Testis (tissue), 3 donors: ENCODE data around the gene ATP6V1G2. TPM values are rescaled to one million over a fixed set of nuclear protein-coding genes. Genes with fewer than 3 reads are reported as not detected.

Experiments
- DNase-seq: peaks from one replicate; pipeline ENCODE4 v3.0.0-alpha.2; 2019
- H3K27ac ChIP-seq, 2 donors: fragments of 200-600 bp; sonication (generic); one replicate each; pipeline ENCODE4 v1.5.1; 2019
- H3K27me3 ChIP-seq: fragments of 200-600 bp; sonication (generic); one replicate; pipeline ENCODE4 v1.5.1; 2019
- H3K36me3 ChIP-seq: fragments of 200-600 bp; sonication (generic); one replicate; pipeline ENCODE4 v1.5.1; 2017; ENCODE audit warnings: low read depth; ENCODE audit errors: missing control alignments
- H3K4me1 ChIP-seq: fragments of 200-600 bp; sonication (generic); one replicate; pipeline ENCODE4 v1.5.1; 2019
- H3K4me3 ChIP-seq, 2 donors: fragments of 200-600 bp; sonication (generic); one replicate each; pipeline ENCODE4 v1.5.1; 2017 to 2019
- H3K9me3 ChIP-seq: fragments of 200-600 bp; sonication (generic); one replicate; pipeline ENCODE4 v1.5.1; 2017
- CTCF ChIP-seq, 3 experiments: fragments of 450-650 bp in 2 of 3; fragments of 200-600 bp in 1 of 3; sonication (generic) in 1 of 3; IDR thresholded peaks; one replicate each; pipeline ENCODE4 v1.5.1; 2016 to 2019; ENCODE audit warnings: antibody characterized with exemption in 3 of 3, mild to moderate bottlenecking in 2 of 3, moderate library complexity in 1 of 3
- POLR2A ChIP-seq: fragments of 450-650 bp; IDR thresholded peaks from one replicate; pipeline ENCODE4 v1.6.1; 2017; ENCODE audit warnings: antibody characterized with exemption, mild to moderate bottlenecking, moderate library complexity
- WGBS, 2 donors: methylation state at CpG; one replicate each; pipeline ENCODE4 v1.1.5; 2018; 5-methylcytosine and 5-hydroxymethylcytosine counted together
- intact Hi-C: fragments of 100-400 bp; cut with DNase I; formaldehyde crosslinking; loops from one replicate; pipeline ENCODE4 v1.15.1; 2023; ENCODE audit warnings: low total_unique reads
- polyA plus RNA-seq: library from polyadenylated mRNA; stranded (reverse); fragments of 350-450 nt; fragmentation: Illumina TruSeq; extraction: RNeasy Lipid Tissue Mini Kit (QIAGEN cat#74804); gene quantifications from one replicate; pipeline ENCODE4 v1.2.3, GENCODE V29; 2014; ENCODE audit warnings: low read depth, low replicate concordance; ENCODE audit not compliant: insufficient read depth
- total RNA-seq, 2 donors: library from RNA; depleted of rRNA; stranded (reverse); fragments of >200 nt; gene quantifications; one replicate each; pipeline ENCODE4 v1.2.3, GENCODE V29; 2016

The ATP6V1G2 gene
- total and polyA plus RNA-seq, 3 donors from 2014 or later, result 3.3 to 6.9 (median 4.7) TPM

GRCh38 chr6:31573239-31574105, 27.1 kb upstream of the ATP6V1G2 start:
- DNase-seq, result no peak

GRCh38 chr6:31572041-31572911, 25.9 kb upstream of the ATP6V1G2 start, which contains the start of gene LTA:
TSS of gene LTA (plus strand) at chr6:31572289. CDS start at chr6:31572743, 454 bp downstream.
- TF ChIP-seq CTCF (IDR thresholded peaks at IDR 0.05) (no peak), POLR2A (no peak)
- no peak within 1 kb of the TSS for H3K27ac ChIP-seq
- no peak for DNase-seq
- intact Hi-C loops, result no loop called here
- H3K4me3 ChIP-seq, result no peak within 1 kb of the TSS
- no peaks in the 10 kb centered on the region for H3K36me3 ChIP-seq
- no peaks in the 10 kb centered on the region for H3K4me1 ChIP-seq
- 90 to 91% methylated on average over 27 of the region's 27 CpGs for WGBS, 2 donors
- no peaks in the 10 kb centered on the region for H3K9me3 ChIP-seq
- H3K27me3 ChIP-seq, result no peaks in the 10 kb centered on the region

More at GRCh38 chr6:31573239-31574105, 27.1 kb upstream of the ATP6V1G2 start:
- 91 to 95% methylated on average over 9 of the region's 9 CpGs for WGBS, 2 donors
- intact Hi-C loops, result no loop called here
- no peak overlapping the region for H3K27ac ChIP-seq
- no peak overlapping the region for H3K4me3 ChIP-seq
- no peaks in the 10 kb centered on the region for H3K4me1 ChIP-seq
- H3K9me3 ChIP-seq, result no peaks in the 10 kb centered on the region
- H3K27me3 ChIP-seq, result no peaks in the 10 kb centered on the region
- TF ChIP-seq CTCF (IDR thresholded peaks at IDR 0.05), result no peak
- no peaks in the 10 kb centered on the region for H3K36me3 ChIP-seq

GRCh38 chr6:31569861-31570536, 23.6 kb upstream of the ATP6V1G2 start:
- no peaks in the 10 kb centered on the region for H3K36me3 ChIP-seq
- no peak for TF ChIP-seq CTCF (IDR thresholded peaks at IDR 0.05)
- DNase-seq, result no peak
- no peaks in the 10 kb centered on the region for H3K4me1 ChIP-seq
- no peak overlapping the region for H3K4me3 ChIP-seq
- H3K9me3 ChIP-seq, result no peaks in the 10 kb centered on the region
- intact Hi-C loops, result no loop called here
- WGBS, 2 donors, result 86 to 87% methylated on average over 1 of the region's 1 CpG
- H3K27ac ChIP-seq, result no peak overlapping the region
- no peaks in the 10 kb centered on the region for H3K27me3 ChIP-seq

GRCh38 chr6:31568537-31568961, 22.1 kb upstream of the ATP6V1G2 start:
- H3K36me3 ChIP-seq, result no peaks in the 10 kb centered on the region
- H3K27ac ChIP-seq, result no peak overlapping the region
- intact Hi-C loops, result no loop called here
- no peaks in the 10 kb centered on the region for H3K27me3 ChIP-seq
- no peak for DNase-seq
- 76 to 82% methylated on average over 3 of the region's 3 CpGs for WGBS, 2 donors
- H3K9me3 ChIP-seq, result no peaks in the 10 kb centered on the region
- H3K4me3 ChIP-seq, result no peak overlapping the region
- TF ChIP-seq POLR2A, result no peak
- no peak for TF ChIP-seq CTCF (IDR thresholded peaks at IDR 0.05)
- H3K4me1 ChIP-seq, result no peaks in the 10 kb centered on the region
